Skeletal muscle tissue (tissue), 4 donors: ENCODE data around the gene DSC1. TPM values are rescaled to one million over a fixed set of nuclear protein-coding genes. Genes with fewer than 3 reads are reported as not detected.

ENCODE experiments used
- H3K27ac ChIP-seq: one replicate; pipeline ENCODE4 v1.7.0; 2013; ENCODE audit warnings: mild to moderate bottlenecking, low read depth, low read length, inconsistent platforms
- H3K27me3 ChIP-seq, 3 donors: one replicate each; pipeline ENCODE4 v1.7.0; 2013; ENCODE audit warnings: low read length in 3 of 3; ENCODE audit not compliant: control insufficient read depth in 3 of 3, insufficient read depth in 3 of 3
- H3K36me3 ChIP-seq, 3 donors: one replicate each; pipeline ENCODE4 v1.7.0; 2013; ENCODE audit warnings: low read length in 3 of 3; ENCODE audit not compliant: control insufficient read depth in 3 of 3, insufficient read depth in 3 of 3
- H3K4me1 ChIP-seq, 3 donors: one replicate each; pipeline ENCODE4 v1.7.0; 2013; ENCODE audit warnings: low read length in 3 of 3, mild to moderate bottlenecking in 3 of 3; ENCODE audit not compliant: control insufficient read depth in 3 of 3, insufficient read depth in 3 of 3
- H3K4me3 ChIP-seq, 3 donors: one replicate each; pipeline ENCODE4 v1.7.0; 2013; ENCODE audit warnings: low read length in 3 of 3
- H3K9ac ChIP-seq, 3 donors: one replicate each; pipeline ENCODE4 v1.7.0; 2013; ENCODE audit warnings: low read length in 3 of 3, mild to moderate bottlenecking in 3 of 3, moderate library complexity in 2 of 3, low read depth in 1 of 3
- H3K9me3 ChIP-seq, 3 donors: one replicate each; pipeline ENCODE4 v1.7.0; 2013; ENCODE audit warnings: low read length in 3 of 3; ENCODE audit not compliant: control insufficient read depth in 3 of 3
- total RNA-seq: library from RNA; depleted of rRNA; stranded (reverse); fragments of >200 nt; gene quantifications from one replicate; pipeline ENCODE4 v1.2.3, GENCODE V29; 2014
- donor health status: Osteomylitis.

Gene DSC1
- total RNA-seq, 1 donor from 2014 or later = not detected

- peaks cover 0 to 4% (median 0%) of the 10 kb centered on the region in 3 donors for H3K4me1 ChIP-seq
- H3K9me3 ChIP-seq = peaks cover 0 to 2% (median 0%) of the 10 kb centered on the region in 3 donors
- H3K27ac ChIP-seq = no peak overlapping the region
- H3K36me3 ChIP-seq = no peaks in the 10 kb centered on the region
- H3K27me3 ChIP-seq = peaks cover 9 to 12% (median 10%) of the 10 kb centered on the region in 3 donors
- no peak overlapping the region for H3K4me3 ChIP-seq
- H3K9ac ChIP-seq = no peak overlapping the region
These were observed 65.0 kb downstream of the DSC1 start for GRCh38 chr18:31097666-31098065.

DNA sequence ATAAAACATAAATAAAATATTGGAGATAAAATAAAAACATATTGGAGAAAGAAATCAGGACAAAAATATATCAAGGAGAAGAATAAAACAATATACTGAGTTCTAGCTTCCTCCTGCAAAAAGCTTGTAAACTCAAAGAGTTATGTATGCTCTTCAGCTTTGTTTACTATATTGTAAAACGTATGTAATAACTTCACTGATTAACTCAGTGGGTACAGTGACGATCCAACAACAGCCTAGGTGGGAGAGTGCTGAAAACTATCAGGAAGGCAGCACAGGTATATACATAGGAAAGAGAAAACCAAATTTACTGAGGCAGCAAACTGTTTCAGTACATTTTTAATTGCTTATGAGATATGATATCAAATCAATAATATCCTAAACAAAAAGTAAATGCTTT is 68.8 kb downstream of the DSC1 start:
- H3K4me1 ChIP-seq = no peaks in the 10 kb centered on the region

DNA sequence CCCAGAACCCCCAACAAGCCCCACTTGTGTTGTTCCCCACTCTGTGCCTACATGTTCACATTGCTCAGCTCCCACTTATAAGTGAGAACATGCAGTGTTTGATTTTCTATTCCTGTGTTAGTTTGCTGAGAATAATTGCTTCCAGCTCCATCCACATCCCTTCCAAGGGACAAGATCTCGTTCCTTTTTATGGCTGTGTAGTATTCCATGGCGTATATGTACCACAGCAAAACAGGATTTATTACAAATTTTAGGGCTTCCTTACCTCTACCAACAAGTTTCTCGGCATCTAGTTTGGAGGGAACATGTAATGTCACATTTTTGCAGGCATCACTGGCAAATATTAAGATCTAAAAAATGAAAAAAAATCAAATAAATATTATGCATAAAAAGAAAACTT is 69.4 kb downstream of the DSC1 start:
- Histone ChIP-seq H3K4me1 (no peaks in the 10 kb centered on the region), H3K4me3 (no peak overlapping the region), H3K27ac (no peak overlapping the region), H3K36me3 (no peaks in the 10 kb centered on the region), H3K9ac (no peak overlapping the region), H3K27me3 (no peaks in the 10 kb centered on the region), H3K9me3 (peaks cover 0 to 2% (median 0%) of the 10 kb centered on the region in 3 donors)

More for the DNA sequence above, 68.8 kb downstream of the DSC1 start:
- H3K9me3 ChIP-seq = peaks cover 0 to 2% (median 0%) of the 10 kb centered on the region in 3 donors
- H3K36me3 ChIP-seq = no peaks in the 10 kb centered on the region
- H3K4me3 ChIP-seq = no peak overlapping the region
- no peaks in the 10 kb centered on the region for H3K27me3 ChIP-seq
- H3K27ac ChIP-seq = no peak overlapping the region
- H3K9ac ChIP-seq = no peak overlapping the region

DNA sequence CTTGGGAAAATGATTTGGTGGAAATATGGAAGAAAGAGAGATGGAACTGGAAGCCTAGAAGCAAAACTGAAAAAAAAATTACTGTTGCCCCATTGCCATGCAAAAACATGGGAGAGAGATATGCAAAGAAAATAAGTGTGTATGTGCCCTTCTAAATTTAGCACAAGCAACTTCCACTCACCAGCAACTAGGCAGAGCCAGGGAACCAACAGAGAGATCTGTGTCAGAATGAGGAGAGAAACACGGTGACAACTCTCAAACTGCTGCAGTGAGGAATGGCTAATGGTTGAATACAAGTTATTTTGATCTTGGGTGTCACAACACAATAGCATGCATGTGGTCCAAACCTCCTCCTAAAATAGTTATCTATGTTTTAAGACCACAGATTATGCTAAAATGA is 71.3 kb downstream of the DSC1 start:
- H3K9ac ChIP-seq = no peak overlapping the region
- no peaks in the 10 kb centered on the region for H3K4me1 ChIP-seq
- H3K36me3 ChIP-seq = no peaks in the 10 kb centered on the region
- H3K9me3 ChIP-seq = peaks cover 0 to 2% (median 0%) of the 10 kb centered on the region in 3 donors
- no peak overlapping the region for H3K27ac ChIP-seq
- H3K27me3 ChIP-seq = no peaks in the 10 kb centered on the region
- no peak overlapping the region for H3K4me3 ChIP-seq

GRCh38 chr18:31088532-31088931 is 74.1 kb downstream of the DSC1 start:
- H3K27ac ChIP-seq = no peak overlapping the region
- no peaks in the 10 kb centered on the region for H3K27me3 ChIP-seq
- H3K36me3 ChIP-seq = no peaks in the 10 kb centered on the region
- no peak overlapping the region for H3K4me3 ChIP-seq
- H3K4me1 ChIP-seq = no peaks in the 10 kb centered on the region
- no peak overlapping the region for H3K9ac ChIP-seq
- peaks cover 0 to 2% (median 0%) of the 10 kb centered on the region in 3 donors for H3K9me3 ChIP-seq

DNA sequence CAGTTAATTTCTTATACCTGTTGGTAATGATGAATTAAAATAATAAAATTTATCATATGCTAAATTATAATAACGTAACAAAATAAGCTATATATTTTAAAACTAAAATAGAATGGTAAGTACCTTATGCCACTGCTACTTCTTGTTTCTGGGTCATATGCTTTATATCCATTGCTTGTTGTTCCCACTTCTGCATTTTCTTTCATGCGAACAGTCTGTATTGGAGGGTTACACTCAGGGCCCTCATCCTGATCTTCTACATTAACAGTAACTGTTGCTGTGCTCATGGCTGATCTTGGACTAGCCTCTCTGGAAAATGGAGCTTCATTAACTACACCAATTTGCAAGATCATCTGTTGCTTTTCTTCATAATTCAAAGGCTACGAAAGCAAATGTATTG is 82.7 kb downstream of the DSC1 start:
- Histone ChIP-seq H3K4me1 (no peaks in the 10 kb centered on the region), H3K36me3 (no peaks in the 10 kb centered on the region), H3K9ac (no peak overlapping the region), H3K9me3 (no peaks in the 10 kb centered on the region), H3K4me3 (no peak overlapping the region), H3K27me3 (no peaks in the 10 kb centered on the region), H3K27ac (no peak overlapping the region)

Other genes starting within 250 kb of the DSC1 start
- under 0.01 TPM for gene DSC3, start 120.1 kb downstream of the DSC1 start, total RNA-seq
- 4.2 TPM for gene DSC2, start 60.4 kb downstream of the DSC1 start, total RNA-seq
- not detected for gene DSG1, start 155.3 kb upstream of the DSC1 start, total RNA-seq
- gene DSG4, start 213.9 kb upstream of the DSC1 start, total RNA-seq = not detected